Measurements from ENCODE around the gene HBQ1.
"Not testable (repeated sequence)": the region's sequence is repeated elsewhere in the genome, so short reads cannot be mapped to it uniquely, and the experiment has no call there.

HBQ1 gene

GRCh38 chr16:194516-194915, 14.3 kb downstream of the HBQ1 start:
- no peak for TF ChIP-seq ZNF274 (IDR thresholded peaks at IDR 0.05; ENCODE audit: low read depth, low read length)
- no peak overlapping the region for H3K4me3 ChIP-seq (ENCODE audit: low read length)

GRCh38 chr16:200388-200787, 20.1 kb downstream of the HBQ1 start:
- H3K4me3 ChIP-seq (ENCODE audit: low read length), result no peak overlapping the region
- no peak for TF ChIP-seq ZNF274 (IDR thresholded peaks at IDR 0.05; ENCODE audit: low read depth, low read length)

DNA sequence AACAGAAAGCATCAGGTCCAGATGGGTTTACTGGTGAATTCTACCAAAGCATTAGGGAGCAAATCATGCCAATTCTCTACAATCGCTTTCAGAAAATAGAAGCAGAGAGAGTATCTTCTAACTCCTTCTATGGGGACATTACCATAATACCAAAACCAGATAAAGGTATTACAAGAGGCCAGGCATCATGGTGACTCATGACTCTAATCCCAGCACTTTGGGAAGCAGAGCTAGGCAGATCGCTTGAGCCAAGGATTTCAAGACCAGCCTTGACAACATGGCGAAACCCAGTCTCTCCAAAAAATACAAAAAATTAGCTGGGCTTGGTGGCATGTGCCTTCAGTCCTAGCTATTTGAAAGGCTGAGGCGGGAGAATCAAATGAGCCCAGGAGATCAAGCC, 23.0 kb downstream of the HBQ1 start:
- no peak overlapping the region for H3K4me3 ChIP-seq (ENCODE audit: low read length)
- no peak for TF ChIP-seq ZNF274 (IDR thresholded peaks at IDR 0.05; ENCODE audit: low read depth, low read length)

- not testable (repeated sequence) for H3K4me3 ChIP-seq (ENCODE audit: low read length)
These were observed 23.8 kb downstream of the HBQ1 start for GRCh38 chr16:204046-204445.

- H3K4me3 ChIP-seq (ENCODE audit: low read length), result not testable (repeated sequence)
These were observed 29.1 kb downstream of the HBQ1 start for GRCh38 chr16:209359-209758.

GRCh38 chr16:211631-212180, 31.4 kb downstream of the HBQ1 start:
- H3K4me3 ChIP-seq (ENCODE audit: low read length), result not testable (repeated sequence)

- no peak for TF ChIP-seq ZNF274 (IDR thresholded peaks at IDR 0.05; ENCODE audit: low read depth, low read length)
- no peak overlapping the region for H3K4me3 ChIP-seq (ENCODE audit: low read length)
These were observed 32.7 kb downstream of the HBQ1 start for GRCh38 chr16:212999-213398.

DNA sequence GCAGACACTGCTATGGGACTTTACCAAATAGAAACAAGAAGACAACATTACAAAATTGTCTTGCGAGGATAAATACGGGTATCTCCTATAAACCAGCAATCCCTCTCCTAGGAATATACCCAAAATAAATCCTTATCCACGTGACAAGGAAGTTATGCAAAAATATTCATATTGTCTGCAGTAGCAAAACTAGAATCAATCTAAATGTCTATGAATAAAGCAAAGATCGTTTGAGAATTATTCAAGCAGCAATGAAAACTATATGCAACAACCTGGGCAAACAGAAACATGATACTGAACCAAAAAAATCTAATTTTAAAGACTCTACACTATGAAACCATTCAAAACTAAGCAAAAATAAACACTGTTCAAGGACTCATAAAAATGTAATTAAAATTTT, 39.8 kb downstream of the HBQ1 start:
- H3K4me3 ChIP-seq (ENCODE audit: low read length), result no peak overlapping the region
- no peak for TF ChIP-seq ZNF274 (IDR thresholded peaks at IDR 0.05; ENCODE audit: low read depth, low read length)

GRCh38 chr16:228151-228851, 48.0 kb downstream of the HBQ1 start:
- peak overlapping the region; percentile 91 for H3K4me3 ChIP-seq (ENCODE audit: low read length)
- no peak for TF ChIP-seq ZNF274 (IDR thresholded peaks at IDR 0.05; ENCODE audit: low read depth, low read length)

- H3K4me3 ChIP-seq (ENCODE audit: low read length), result peak within 1 kb of the TSS; percentile 91
- no peak for TF ChIP-seq ZNF274 (IDR thresholded peaks at IDR 0.05; ENCODE audit: low read depth, low read length)
These were observed 48.8 kb downstream of the HBQ1 start, which contains the start of gene LUC7L for GRCh38 chr16:228852-229730. LUC7L (minus strand) TSS chr16:229449; CDS start chr16:229339, 110 bp downstream.

- H3K4me3 ChIP-seq (ENCODE audit: low read length), result peak overlapping the region; percentile 91; the same call in 1 of the 2 replicates
These were observed 49.5 kb downstream of the HBQ1 start for GRCh38 chr16:229731-230281.

GRCh38 chr16:230351-230750, 50.1 kb downstream of the HBQ1 start:
- H3K4me3 ChIP-seq (ENCODE audit: low read length), result not testable (repeated sequence)

More at GRCh38 chr16:229731-230281, 49.5 kb downstream of the HBQ1 start:
- no peak for TF ChIP-seq ZNF274 (IDR thresholded peaks at IDR 0.05; ENCODE audit: low read depth, low read length)
